Activated CD8-positive, alpha-beta T cell treated with anti-CD3 and anti-CD28 coated beads for 36 hours (primary cell): ENCODE data around the gene BTBD2. TPM values are rescaled to one million over a fixed set of nuclear protein-coding genes. Genes with fewer than 3 reads are reported as not detected.

Experiments used
- ATAC-seq: fragments of 200-7000 bp; cut with Tn5 transposase; one replicate; pipeline ENCODE4 v1.10.0; 2021; ENCODE audit warnings: mild to moderate bottlenecking, moderate library complexity
- CTCF ChIA-PET: fragments of 350-600 bp; sonication (Branson Sonifier 250); formaldehyde crosslinking; loops from one replicate; lab custom pipeline; 2021; ENCODE audit warnings: antibody characterized with exemption; lab: Charles Lee
- POLR2A ChIA-PET: fragments of 350-600 bp; sonication (Branson Sonifier 250); formaldehyde crosslinking; loops from one replicate; lab custom pipeline; 2021; ENCODE audit warnings: antibody characterized with exemption; lab: Charles Lee
- DNase-seq: peaks from one replicate; pipeline ENCODE4 v3.0.0-alpha.2; 2020
- H3K27ac Mint-ChIP-seq: one replicate; pipeline ENCODE4 v1.8.0; 2021; ENCODE audit warnings: mild to moderate bottlenecking, mixed read lengths
- H3K27me3 Mint-ChIP-seq: one replicate; pipeline ENCODE4 v1.8.0; 2021; ENCODE audit warnings: mixed read lengths
- H3K36me3 Mint-ChIP-seq: one replicate; pipeline ENCODE4 v1.8.0; 2021; ENCODE audit warnings: low read depth, mixed read lengths
- H3K4me1 Mint-ChIP-seq: one replicate; pipeline ENCODE4 v1.8.0; 2021; ENCODE audit warnings: low read depth, mixed read lengths
- H3K4me3 Mint-ChIP-seq: one replicate; pipeline ENCODE4 v1.8.0; 2021; ENCODE audit warnings: mild to moderate bottlenecking, moderate library complexity, mixed read lengths
- H3K9me3 Mint-ChIP-seq: one replicate; pipeline ENCODE4 v1.8.0; 2021; ENCODE audit warnings: mixed read lengths
- intact Hi-C: fragments of 100-400 bp; cut with micrococcal nuclease; formaldehyde crosslinking; loops from one replicate; pipeline ENCODE4 v1.10.0; 2022
- total RNA-seq, 2 experiments: library from RNA; stranded (reverse); gene quantifications; one replicate each; pipeline ENCODE4 v1.2.3, GENCODE V29; 2021
- TF ChIP-seq, protein P1 (sequence below): fragments of 200-600 bp; IDR thresholded peaks from one replicate; pipeline ENCODE4 v1.8.0; 2022; ENCODE audit warnings: antibody characterized with exemption, mild to moderate bottlenecking

The BTBD2 gene
- total RNA-seq, 2 experiments from 2014 or later = 36.5 to 44.6 TPM

DNA sequence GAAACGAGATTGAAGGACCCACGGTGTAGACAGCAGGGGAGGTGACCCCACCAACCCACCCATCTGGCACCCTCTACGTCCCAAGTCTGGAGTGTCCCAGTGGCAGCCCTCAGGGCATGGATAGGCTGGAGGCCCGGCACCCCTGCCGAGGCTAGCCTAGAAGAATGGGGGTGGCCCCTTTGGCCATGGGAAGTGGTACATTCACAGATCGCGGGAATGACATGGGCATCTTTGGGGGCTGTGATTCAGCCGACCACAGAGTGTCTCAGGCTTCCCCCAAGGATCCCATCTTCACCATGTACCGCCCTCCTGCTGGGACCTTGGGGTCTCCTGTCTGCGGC, 46.8 kb upstream of the BTBD2 start:
- Mint-ChIP-seq H3K27ac (peak overlapping the region; percentile 91), H3K36me3 (no peaks in the 10 kb centered on the region), H3K27me3 (no peaks in the 10 kb centered on the region), H3K9me3 (no peaks in the 10 kb centered on the region), H3K4me1 (peaks cover 33% of the 10 kb centered on the region), H3K4me3 (peak overlapping the region; percentile 85)
- ATAC-seq (no peak), DNase-seq (no peak)
- intact Hi-C loops = no loop called here
- TF ChIP-seq, protein P1, sequence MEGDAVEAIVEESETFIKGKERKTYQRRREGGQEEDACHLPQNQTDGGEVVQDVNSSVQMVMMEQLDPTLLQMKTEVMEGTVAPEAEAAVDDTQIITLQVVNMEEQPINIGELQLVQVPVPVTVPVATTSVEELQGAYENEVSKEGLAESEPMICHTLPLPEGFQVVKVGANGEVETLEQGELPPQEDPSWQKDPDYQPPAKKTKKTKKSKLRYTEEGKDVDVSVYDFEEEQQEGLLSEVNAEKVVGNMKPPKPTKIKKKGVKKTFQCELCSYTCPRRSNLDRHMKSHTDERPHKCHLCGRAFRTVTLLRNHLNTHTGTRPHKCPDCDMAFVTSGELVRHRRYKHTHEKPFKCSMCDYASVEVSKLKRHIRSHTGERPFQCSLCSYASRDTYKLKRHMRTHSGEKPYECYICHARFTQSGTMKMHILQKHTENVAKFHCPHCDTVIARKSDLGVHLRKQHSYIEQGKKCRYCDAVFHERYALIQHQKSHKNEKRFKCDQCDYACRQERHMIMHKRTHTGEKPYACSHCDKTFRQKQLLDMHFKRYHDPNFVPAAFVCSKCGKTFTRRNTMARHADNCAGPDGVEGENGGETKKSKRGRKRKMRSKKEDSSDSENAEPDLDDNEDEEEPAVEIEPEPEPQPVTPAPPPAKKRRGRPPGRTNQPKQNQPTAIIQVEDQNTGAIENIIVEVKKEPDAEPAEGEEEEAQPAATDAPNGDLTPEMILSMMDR = no peak
- ChIA-PET CTCF (interaction anchor here (1.0 to 2.5 kb wide), 3 partner anchors 8 to 43 kb away, joined by 3 to 15 read pairs (median 3); no protein-coding TSS in a partner anchor), POLR2A (interaction anchor here (1.0 to 4.7 kb wide), 4 partner anchors 9 to 22 kb away, joined by 3 to 29 read pairs (median 7); partner anchors contain the start of gene MKNK2)

DNA sequence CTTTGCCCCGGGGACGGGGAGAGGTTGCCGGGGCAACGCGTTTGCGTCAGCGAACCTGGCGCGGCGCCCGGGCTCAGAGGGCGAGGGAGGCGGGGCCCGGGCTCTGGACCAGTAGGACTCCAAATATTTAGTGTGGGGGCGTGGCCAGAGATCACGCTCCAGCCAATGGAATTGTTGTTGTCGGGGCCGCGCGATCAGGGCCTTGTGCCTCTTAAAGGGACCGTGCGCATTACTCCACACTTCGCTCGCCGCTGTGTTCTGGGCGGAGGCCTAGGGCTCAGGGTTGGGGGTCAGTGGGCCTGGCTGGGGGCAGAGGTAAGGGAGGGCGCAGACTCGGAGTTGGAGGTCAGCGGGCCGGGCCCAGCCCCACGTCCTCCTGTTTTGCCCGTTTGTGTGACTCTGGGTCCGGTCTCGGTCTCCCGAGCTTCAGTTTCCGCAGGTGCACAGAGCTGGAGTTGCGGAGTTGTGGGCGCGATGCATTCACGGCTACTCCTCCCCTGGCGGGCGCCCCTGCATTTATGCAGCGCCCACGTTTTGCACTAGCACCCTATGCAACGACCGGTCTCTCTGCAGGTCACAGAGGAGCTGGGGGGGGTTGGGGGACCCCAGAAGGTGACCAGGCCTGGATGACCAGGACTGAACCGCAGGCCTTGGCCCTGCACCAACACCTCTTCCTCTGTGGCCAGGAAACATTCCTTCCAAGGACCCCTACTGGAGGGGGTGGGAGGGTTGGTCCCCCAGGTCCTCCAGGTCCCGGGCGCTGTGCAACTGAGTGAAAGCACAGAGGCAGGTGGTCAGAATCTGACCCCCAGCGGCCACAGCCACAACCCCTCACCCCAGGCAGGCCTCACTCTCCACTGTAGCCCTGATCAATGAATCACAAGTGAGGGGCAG, 46.2 kb upstream of the BTBD2 start:
- POLR2A ChIA-PET = interaction anchor here (1.0 to 4.7 kb wide), 3 partner anchors 10 to 11 kb away, joined by 3 to 29 read pairs (median 10); partner anchors contain the start of gene MKNK2
- Mint-ChIP-seq H3K27me3 (no peaks in the 10 kb centered on the region), H3K4me1 (peaks cover 40% of the 10 kb centered on the region), H3K27ac (peak overlapping the region; percentile 91), H3K36me3 (no peaks in the 10 kb centered on the region), H3K4me3 (peak overlapping the region; percentile 85), H3K9me3 (no peaks in the 10 kb centered on the region)
- CTCF ChIA-PET = interaction anchor here (1.0 to 2.5 kb wide), 2 partner anchors 8 to 10 kb away, joined by 3 to 15 read pairs; no protein-coding TSS in a partner anchor
- ATAC-seq (peak; percentile 94), DNase-seq (peak; percentile 100)
- TF ChIP-seq, protein P1 = no peak
- intact Hi-C loops = no loop called here

DNA sequence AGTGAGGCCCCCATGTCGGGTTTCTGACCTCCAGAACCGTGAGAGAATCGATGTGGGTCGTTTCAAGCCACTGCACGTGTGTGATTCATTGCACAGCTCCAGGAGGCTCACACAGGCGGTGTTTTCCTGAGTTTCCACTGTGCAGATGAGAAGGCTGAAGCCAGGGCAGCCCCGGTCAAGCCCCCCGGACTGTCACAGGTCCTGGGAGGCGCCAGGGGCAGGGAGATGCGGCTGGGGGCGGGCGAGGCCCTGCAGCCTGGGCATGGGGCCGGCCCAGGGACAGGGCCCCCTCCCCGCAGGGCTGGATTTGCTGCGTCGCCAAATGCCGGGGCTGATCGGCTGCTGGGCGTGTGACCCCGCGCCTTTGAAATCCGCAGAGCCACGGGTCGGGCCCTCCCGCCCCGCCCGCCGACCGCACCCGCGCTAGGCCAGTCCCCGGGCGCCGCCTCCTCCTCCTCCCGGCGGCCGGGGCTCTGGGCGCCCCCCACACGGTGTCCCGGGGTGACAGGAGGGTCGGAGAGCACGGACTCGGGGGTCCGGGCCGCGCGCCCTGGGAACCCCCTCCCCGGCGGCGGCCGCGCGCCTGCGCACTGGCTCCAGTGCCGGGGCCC, 45.5 kb upstream of the BTBD2 start:
- DNase-seq (peak; percentile 63), ATAC-seq (peak; percentile 41)
- CTCF ChIA-PET = interaction anchor here (0.8 to 2.5 kb wide), 3 partner anchors 9 to 42 kb away, joined by 3 to 15 read pairs (median 5); no protein-coding TSS in a partner anchor
- H3K27me3 Mint-ChIP-seq = no peaks in the 10 kb centered on the region
- intact Hi-C loops = no loop called here
- H3K36me3 Mint-ChIP-seq = no peaks in the 10 kb centered on the region
- TF ChIP-seq, protein P1 = no peak
- POLR2A ChIA-PET = interaction anchor here (0.9 to 5.5 kb wide), 7 partner anchors 9 to 119 kb away, joined by 3 to 29 read pairs (median 10); partner anchors contain the start of gene MKNK2
- H3K4me3 Mint-ChIP-seq = peak overlapping the region; percentile 85
- peaks cover 44% of the 10 kb centered on the region for H3K4me1 Mint-ChIP-seq
- no peaks in the 10 kb centered on the region for H3K9me3 Mint-ChIP-seq
- H3K27ac Mint-ChIP-seq = peak overlapping the region; percentile 96

DNA sequence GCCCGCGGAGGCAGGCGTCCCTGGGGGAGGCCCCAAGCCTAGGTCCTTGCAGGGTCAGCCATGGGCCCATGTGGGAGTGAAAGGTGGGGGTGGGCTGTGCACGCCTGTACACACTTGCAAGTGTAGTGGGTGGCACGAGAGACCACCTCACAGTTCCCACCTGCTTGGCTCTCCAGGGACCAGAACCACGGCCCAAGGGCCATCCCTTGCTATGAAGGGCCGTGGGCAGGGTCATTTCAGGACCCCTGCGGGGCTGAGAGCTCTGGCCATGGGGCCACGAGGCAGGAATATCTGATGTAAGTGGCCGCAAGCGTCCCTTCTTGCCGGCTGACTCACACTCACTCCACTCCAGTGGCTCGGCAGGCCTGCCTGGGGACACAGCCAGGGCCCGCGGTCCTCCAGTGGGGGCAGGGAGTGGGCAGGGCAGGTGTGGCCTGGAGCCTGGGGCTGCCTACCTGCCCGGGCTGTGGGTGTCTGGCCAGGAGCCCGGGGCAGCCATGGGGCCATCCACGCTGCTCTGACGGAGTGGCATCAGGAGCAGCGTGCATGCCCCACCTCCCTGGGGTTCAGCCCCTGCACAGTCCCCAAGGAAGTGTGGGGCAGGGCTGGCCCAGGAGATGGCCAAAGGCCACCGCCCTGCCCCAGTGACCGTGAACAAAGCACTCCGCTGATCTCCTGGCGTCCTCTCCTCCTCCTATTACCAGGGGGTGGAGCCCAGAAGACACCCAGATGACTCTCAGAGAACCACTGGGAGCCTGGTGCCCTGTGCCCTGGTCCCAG, 44.1 kb upstream of the BTBD2 start:
- Mint-ChIP-seq H3K9me3 (no peaks in the 10 kb centered on the region), H3K4me1 (peaks cover 55% of the 10 kb centered on the region), H3K4me3 (peak overlapping the region; percentile 85), H3K36me3 (no peaks in the 10 kb centered on the region), H3K27me3 (no peaks in the 10 kb centered on the region), H3K27ac (peak overlapping the region; percentile 96)
- no peak for DNase-seq
- ChIA-PET POLR2A (interaction anchor here (1.2 to 5.5 kb wide), 5 partner anchors 8 to 25 kb away, joined by 3 to 29 read pairs (median 27); partner anchors contain the start of gene MKNK2), CTCF (interaction anchor here (1.6 to 2.5 kb wide), 2 partner anchors 8 to 10 kb away, joined by 4 to 15 read pairs; no protein-coding TSS in a partner anchor)
- TF ChIP-seq, protein P1 = no peak
- intact Hi-C loops = no loop called here
- ATAC-seq = no peak
